ENCODE results near the gene RPGRIP1L. TPM values are rescaled to one million over a fixed set of nuclear protein-coding genes. Genes with fewer than 3 reads are reported as not detected.

Gene RPGRIP1L
- total RNA-seq, 1 donor from 2014 or later = 4.4 TPM

- TF ChIP-seq CTCF (IDR thresholded peaks at IDR 0.05) (no peak), POLR2AphosphoS5 (IDR thresholded peaks at IDR 0.05; ENCODE audit: insufficient read depth in 1 of 2, low read depth in 1 of 2) (no peak), POLR2A (IDR thresholded peaks at IDR 0.05) (no peak)
- no peaks in the 10 kb centered on the region for H3K36me3 ChIP-seq
- H3K4me3 ChIP-seq = no peak overlapping the region
- no peaks in the 10 kb centered on the region for H3K27me3 ChIP-seq
- peaks cover 6% of the 10 kb centered on the region for H3K4me1 ChIP-seq
- H3K9me3 ChIP-seq = no peaks in the 10 kb centered on the region
- no peak for DNase-seq (ENCODE audit: extremely low spot score in 2 of 2)
- intact Hi-C loops (cut with DNase I) = no loop called here
- no peak overlapping the region for H3K27ac ChIP-seq
These were observed 23.0 kb upstream of the RPGRIP1L start for GRCh38 chr16:53726625-53727024.

GRCh38 chr16:53721017-53721416 lies 17.4 kb upstream of the RPGRIP1L start:
- Histone ChIP-seq H3K27me3 (no peaks in the 10 kb centered on the region), H3K4me1 (peaks cover 2% of the 10 kb centered on the region), H3K36me3 (no peaks in the 10 kb centered on the region), H3K27ac (no peak overlapping the region), H3K9me3 (no peaks in the 10 kb centered on the region), H3K4me3 (no peak overlapping the region)
- no peak for TF ChIP-seq CTCF (IDR thresholded peaks at IDR 0.05)
- TF ChIP-seq POLR2AphosphoS5 (IDR thresholded peaks at IDR 0.05; ENCODE audit: insufficient read depth in 1 of 2, low read depth in 1 of 2) = no peak
- no peak for TF ChIP-seq POLR2A (IDR thresholded peaks at IDR 0.05)
- intact Hi-C loops (cut with DNase I) = no loop called here
- no peak for DNase-seq (ENCODE audit: extremely low spot score in 2 of 2)

GRCh38 chr16:53717577-53717976 lies 13.9 kb upstream of the RPGRIP1L start:
- TF ChIP-seq CTCF (IDR thresholded peaks at IDR 0.05) (no peak), POLR2A (IDR thresholded peaks at IDR 0.05) (no peak), POLR2AphosphoS5 (IDR thresholded peaks at IDR 0.05; ENCODE audit: insufficient read depth in 1 of 2, low read depth in 1 of 2) (no peak)
- Histone ChIP-seq H3K27me3 (no peaks in the 10 kb centered on the region), H3K9me3 (no peaks in the 10 kb centered on the region), H3K27ac (no peak overlapping the region), H3K36me3 (no peaks in the 10 kb centered on the region), H3K4me1 (peaks cover 17% of the 10 kb centered on the region), H3K4me3 (no peak overlapping the region)
- intact Hi-C loops (cut with DNase I) = no loop called here
- no peak for DNase-seq (ENCODE audit: extremely low spot score in 2 of 2)

GRCh38 chr16:53715023-53715384 lies 11.3 kb upstream of the RPGRIP1L start:
- H3K27ac ChIP-seq = no peak overlapping the region
- TF ChIP-seq POLR2A (IDR thresholded peaks at IDR 0.05) (no peak), CTCF (IDR thresholded peaks at IDR 0.05) (no peak), POLR2AphosphoS5 (IDR thresholded peaks at IDR 0.05; ENCODE audit: insufficient read depth in 1 of 2, low read depth in 1 of 2) (no peak)
- H3K27me3 ChIP-seq = no peaks in the 10 kb centered on the region
- H3K9me3 ChIP-seq = no peaks in the 10 kb centered on the region
- no peaks in the 10 kb centered on the region for H3K36me3 ChIP-seq
- intact Hi-C loops (cut with DNase I) = no loop called here
- H3K4me3 ChIP-seq = no peak overlapping the region
- peaks cover 17% of the 10 kb centered on the region for H3K4me1 ChIP-seq
- DNase-seq (ENCODE audit: extremely low spot score in 2 of 2) = no peak

GRCh38 chr16:53714205-53715022 lies 10.8 kb upstream of the RPGRIP1L start:
- Histone ChIP-seq H3K36me3 (no peaks in the 10 kb centered on the region), H3K4me3 (no peak overlapping the region), H3K27ac (no peak overlapping the region), H3K4me1 (peaks cover 17% of the 10 kb centered on the region), H3K27me3 (no peaks in the 10 kb centered on the region), H3K9me3 (no peaks in the 10 kb centered on the region)
- no peak for TF ChIP-seq POLR2AphosphoS5 (IDR thresholded peaks at IDR 0.05; ENCODE audit: insufficient read depth in 1 of 2, low read depth in 1 of 2)
- TF ChIP-seq POLR2A (IDR thresholded peaks at IDR 0.05) = no peak
- no peak for TF ChIP-seq CTCF (IDR thresholded peaks at IDR 0.05)
- DNase-seq (ENCODE audit: extremely low spot score in 2 of 2) = no peak
- intact Hi-C loops (cut with DNase I) = no loop called here
